Left renal pelvis (tissue), 4 donors: ENCODE measurements around the gene NACC2. TPM values are rescaled to one million over a fixed set of nuclear protein-coding genes. Genes with fewer than 3 reads are reported as not detected.
"Not testable (repeated sequence)": the region's sequence is repeated elsewhere in the genome, so short reads cannot be mapped to it uniquely, and the experiment has no call there.

Experiments used
- DNase-seq, 4 donors: peaks; one replicate each; pipeline ENCODE4 v3.0.0-alpha.2; 2013; ENCODE audit warnings: low read depth in 4 of 4, low spot score in 3 of 4
- polyA plus RNA-seq, 4 donors: library from polyadenylated mRNA; unstranded; fragments of 120-200 nt; gene quantifications; one replicate each; pipeline ENCODE4 v1.2.1, GENCODE V29; 2013; ENCODE audit not compliant: insufficient read length in 4 of 4

Gene NACC2
- polyA plus RNA-seq, 4 donors = 5.3 to 9.4 (median 7.4) TPM

- DNase-seq = no peak
Measured at GRCh38 chr9:136049491-136050265, 45.4 kb downstream of the NACC2 start.

- no peak for DNase-seq
Measured at GRCh38 chr9:136048560-136049411, 46.3 kb downstream of the NACC2 start.

GRCh38 chr9:136047775-136048559 is 47.1 kb downstream of the NACC2 start:
- DNase-seq = no peak

- DNase-seq = no peak
Measured at GRCh38 chr9:136047076-136047774, 47.9 kb downstream of the NACC2 start.

- no peak for DNase-seq
Measured at GRCh38 chr9:136046554-136046920, 48.6 kb downstream of the NACC2 start.

- DNase-seq = no peak
Measured at GRCh38 chr9:136045595-136046553, 49.2 kb downstream of the NACC2 start.

- no peak for DNase-seq
Measured at GRCh38 chr9:136044971-136045594, 50.0 kb downstream of the NACC2 start.

GRCh38 chr9:136044207-136044970 is 50.7 kb downstream of the NACC2 start:
- no peak for DNase-seq

- no peak for DNase-seq
Measured at GRCh38 chr9:136043441-136043991, 51.6 kb downstream of the NACC2 start.

- DNase-seq = no peak
Measured at GRCh38 chr9:136042541-136042940, 52.5 kb downstream of the NACC2 start.

GRCh38 chr9:136040848-136041247 is 54.2 kb downstream of the NACC2 start:
- DNase-seq = not testable (repeated sequence)

- no peak for DNase-seq
Measured at GRCh38 chr9:136039488-136039887, 55.6 kb downstream of the NACC2 start.

- no peak for DNase-seq
Measured at GRCh38 chr9:136036848-136037247, 58.2 kb downstream of the NACC2 start.

- DNase-seq = no peak
Measured at GRCh38 chr9:136036050-136036449, 59.0 kb downstream of the NACC2 start.

- DNase-seq = no peak
Measured at GRCh38 chr9:136031741-136032730, 63.1 kb downstream of the NACC2 start.

GRCh38 chr9:136031094-136031493 is 64.0 kb downstream of the NACC2 start:
- no peak for DNase-seq

GRCh38 chr9:136029556-136029955 is 65.5 kb downstream of the NACC2 start:
- no peak for DNase-seq
